HFFc6 (cell line): ENCODE results near the gene EPHB1. TPM values are rescaled to one million over a fixed set of nuclear protein-coding genes. Genes with fewer than 3 reads are reported as not detected.
"Not testable (repeated sequence)": the region's sequence is repeated elsewhere in the genome, so short reads cannot be mapped to it uniquely, and the experiment has no call there.

Source experiments
- DNase-seq: peaks from one replicate; pipeline ENCODE4 v3.0.0-alpha.2; 2018
- H3K27ac Mint-ChIP-seq: 2 replicates; pipeline ENCODE4 v1.8.0; 2020; ENCODE audit warnings: mild to moderate bottlenecking, mixed read lengths
- H3K27me3 Mint-ChIP-seq: 2 replicates; pipeline ENCODE4 v1.8.0; 2021; ENCODE audit warnings: mild to moderate bottlenecking, moderate library complexity, mixed read lengths; ENCODE audit not compliant: insufficient read depth
- H3K36me3 Mint-ChIP-seq: 2 replicates; pipeline ENCODE4 v1.8.0; 2021; ENCODE audit warnings: low read depth, mixed read lengths
- H3K4me1 Mint-ChIP-seq: 2 replicates; pipeline ENCODE4 v1.8.0; 2020; ENCODE audit warnings: low read depth, mixed read lengths
- H3K4me3 Mint-ChIP-seq: 2 replicates; pipeline ENCODE4 v1.8.0; 2020; ENCODE audit warnings: mild to moderate bottlenecking, moderate library complexity, mixed read lengths
- H3K9me3 Mint-ChIP-seq: 2 replicates; pipeline ENCODE4 v1.8.0; 2020; ENCODE audit warnings: mild to moderate bottlenecking, mixed read lengths
- total RNA-seq, 6 experiments: library from RNA; stranded (reverse); fragmentation: NEBNext Ultra II Directional; extraction: Animal tissue kit (Norgen Biotek cat#: 25700); gene quantifications; 2 replicates in 1 of 6; 3 replicates in 5 of 6; pipeline ENCODE4 v1.2.3, GENCODE V29; 2021
- TF ChIP-seq, protein P1 (sequence below): fragments of 200-600 bp; sonication (generic); IDR thresholded peaks from 2 replicates; pipeline ENCODE4 v1.5.0; 2021; ENCODE audit warnings: antibody characterized with exemption, mild to moderate bottlenecking

Gene EPHB1
- total RNA-seq, 6 experiments from 2014 or later = 0.88 to 2.6 (median 1.0) TPM

DNA sequence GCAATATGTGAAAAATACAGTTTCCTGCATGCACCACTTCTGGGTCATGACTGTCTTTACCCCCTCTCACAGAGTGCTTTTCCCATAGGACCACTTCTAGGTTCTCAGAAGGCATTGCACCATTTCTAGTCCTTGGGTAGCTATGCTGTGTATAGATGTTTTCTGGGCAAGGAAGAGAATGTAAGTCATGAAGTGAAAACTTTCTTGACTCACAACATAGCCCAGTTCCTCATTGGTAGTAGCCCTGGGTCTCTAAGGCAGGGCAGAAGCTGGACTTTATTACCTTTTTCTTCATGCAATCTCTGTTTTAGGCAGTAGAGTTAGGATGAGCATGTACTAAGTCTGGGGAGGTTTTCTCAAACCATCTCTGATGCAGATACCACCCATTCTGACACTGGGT, 203.1 kb downstream of the EPHB1 start:
- no peaks in the 10 kb centered on the region for H3K4me1 Mint-ChIP-seq
- no peak overlapping the region for H3K4me3 Mint-ChIP-seq
- no peaks in the 10 kb centered on the region for H3K9me3 Mint-ChIP-seq
- no peaks in the 10 kb centered on the region for H3K36me3 Mint-ChIP-seq
- TF ChIP-seq, protein P1, sequence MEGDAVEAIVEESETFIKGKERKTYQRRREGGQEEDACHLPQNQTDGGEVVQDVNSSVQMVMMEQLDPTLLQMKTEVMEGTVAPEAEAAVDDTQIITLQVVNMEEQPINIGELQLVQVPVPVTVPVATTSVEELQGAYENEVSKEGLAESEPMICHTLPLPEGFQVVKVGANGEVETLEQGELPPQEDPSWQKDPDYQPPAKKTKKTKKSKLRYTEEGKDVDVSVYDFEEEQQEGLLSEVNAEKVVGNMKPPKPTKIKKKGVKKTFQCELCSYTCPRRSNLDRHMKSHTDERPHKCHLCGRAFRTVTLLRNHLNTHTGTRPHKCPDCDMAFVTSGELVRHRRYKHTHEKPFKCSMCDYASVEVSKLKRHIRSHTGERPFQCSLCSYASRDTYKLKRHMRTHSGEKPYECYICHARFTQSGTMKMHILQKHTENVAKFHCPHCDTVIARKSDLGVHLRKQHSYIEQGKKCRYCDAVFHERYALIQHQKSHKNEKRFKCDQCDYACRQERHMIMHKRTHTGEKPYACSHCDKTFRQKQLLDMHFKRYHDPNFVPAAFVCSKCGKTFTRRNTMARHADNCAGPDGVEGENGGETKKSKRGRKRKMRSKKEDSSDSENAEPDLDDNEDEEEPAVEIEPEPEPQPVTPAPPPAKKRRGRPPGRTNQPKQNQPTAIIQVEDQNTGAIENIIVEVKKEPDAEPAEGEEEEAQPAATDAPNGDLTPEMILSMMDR = no peak
- H3K27me3 Mint-ChIP-seq = peaks cover 8% of the 10 kb centered on the region; the same call in 1 of the 2 replicates
- H3K27ac Mint-ChIP-seq = no peak overlapping the region
- DNase-seq = no peak

DNA sequence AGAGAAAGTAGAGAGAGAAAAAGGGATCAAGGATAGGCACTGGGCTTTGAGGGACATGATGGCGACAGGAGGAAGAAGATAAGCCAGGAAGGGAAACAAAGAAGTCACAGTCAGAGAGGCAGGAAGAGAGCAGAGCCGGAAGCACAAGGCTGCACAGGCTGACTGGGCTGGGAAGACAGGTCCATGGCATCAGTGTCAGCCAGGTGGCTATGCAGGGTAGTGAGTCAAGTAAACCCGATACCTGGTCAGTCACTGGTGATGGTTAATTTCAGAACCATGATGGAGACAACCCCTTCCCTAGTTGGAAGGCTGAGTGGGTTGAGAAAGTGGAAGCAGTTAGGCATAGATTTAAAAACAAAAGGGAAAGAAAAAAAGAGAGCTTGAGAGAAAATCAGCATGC, 203.8 kb downstream of the EPHB1 start:
- DNase-seq = no peak
- TF ChIP-seq, protein P1 = no peak
- H3K27me3 Mint-ChIP-seq = peaks cover 8% of the 10 kb centered on the region; the same call in 1 of the 2 replicates
- no peaks in the 10 kb centered on the region for H3K9me3 Mint-ChIP-seq
- no peaks in the 10 kb centered on the region for H3K4me1 Mint-ChIP-seq
- no peak overlapping the region for H3K27ac Mint-ChIP-seq
- H3K36me3 Mint-ChIP-seq = no peaks in the 10 kb centered on the region
- no peak overlapping the region for H3K4me3 Mint-ChIP-seq

DNA sequence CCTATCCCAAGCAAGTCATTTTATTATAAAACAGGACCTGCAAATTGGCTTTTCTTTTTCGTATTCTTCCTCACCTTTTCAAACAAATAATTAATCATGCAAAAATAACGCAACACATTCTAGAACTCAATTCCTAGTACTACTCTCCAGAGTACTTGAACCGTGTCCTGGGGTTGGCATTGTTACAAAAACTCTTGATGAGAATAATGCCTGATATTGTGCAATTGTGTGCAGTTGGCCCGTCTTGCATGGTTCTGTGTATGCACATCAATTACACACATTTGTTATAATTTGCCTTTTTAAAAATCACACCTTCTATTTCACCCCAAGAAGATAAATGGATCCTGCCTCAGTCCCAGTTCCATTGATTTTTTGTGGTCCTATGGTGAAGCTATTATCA, 205.4 kb downstream of the EPHB1 start:
- Mint-ChIP-seq H3K27ac (no peak overlapping the region), H3K4me1 (no peaks in the 10 kb centered on the region), H3K36me3 (no peaks in the 10 kb centered on the region), H3K9me3 (no peaks in the 10 kb centered on the region), H3K4me3 (no peak overlapping the region), H3K27me3 (peaks cover 8% of the 10 kb centered on the region; the same call in 1 of the 2 replicates)
- TF ChIP-seq, protein P1 = no peak
- DNase-seq = no peak

DNA sequence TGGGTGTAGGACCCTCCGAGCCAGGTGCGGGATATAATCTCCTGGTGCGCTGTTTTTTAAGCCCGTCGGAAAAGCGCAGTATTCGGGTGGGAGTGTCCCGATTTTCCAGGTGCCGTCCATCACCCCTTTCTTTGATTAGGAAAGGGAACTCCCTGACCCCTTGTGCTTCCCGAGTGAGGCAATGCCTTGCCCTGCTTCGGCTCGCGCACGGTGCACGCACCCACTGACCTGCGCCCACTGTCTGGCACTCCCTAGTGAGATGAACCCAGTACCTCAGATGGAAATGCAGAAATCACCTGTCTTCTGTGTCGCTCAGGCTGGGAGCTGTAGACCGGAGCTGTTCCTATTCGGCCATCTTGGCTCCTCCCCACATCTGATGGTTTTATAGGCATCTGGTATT, 210.6 kb downstream of the EPHB1 start:
- H3K27ac Mint-ChIP-seq, H3K4me3 Mint-ChIP-seq, H3K27me3 Mint-ChIP-seq, H3K36me3 Mint-ChIP-seq, DNase-seq, H3K9me3 Mint-ChIP-seq: not testable (repeated sequence)
- peaks cover 22% of the 10 kb centered on the region for H3K4me1 Mint-ChIP-seq

DNA sequence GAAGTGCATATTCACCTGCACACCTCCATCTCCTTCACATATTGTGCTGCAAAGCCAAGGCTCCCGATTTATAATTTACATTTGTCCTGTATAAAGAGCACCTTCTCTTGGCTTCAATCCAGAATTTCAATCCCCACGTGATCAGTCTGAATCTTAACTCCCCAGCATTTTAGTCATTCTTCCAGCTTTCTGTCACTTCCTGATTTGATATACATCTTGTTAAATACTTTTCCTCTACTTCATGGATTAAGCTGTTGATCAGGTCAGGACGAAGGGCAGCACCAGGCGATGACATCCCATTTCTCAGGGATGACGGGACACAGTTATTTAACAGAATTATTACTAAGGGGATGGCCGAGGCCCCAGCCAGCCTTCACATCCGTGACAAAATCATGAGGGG, 212.5 kb downstream of the EPHB1 start:
- H3K9me3 Mint-ChIP-seq = peaks cover 4% of the 10 kb centered on the region
- H3K4me3 Mint-ChIP-seq = peak overlapping the region; percentile 29
- H3K27me3 Mint-ChIP-seq = no peaks in the 10 kb centered on the region; the same call in 1 of the 2 replicates
- H3K4me1 Mint-ChIP-seq = peaks cover 22% of the 10 kb centered on the region
- H3K36me3 Mint-ChIP-seq = no peaks in the 10 kb centered on the region; the same call in 1 of the 2 replicates
- peak overlapping the region; percentile 65 for H3K27ac Mint-ChIP-seq
- TF ChIP-seq, protein P1 = no peak
- DNase-seq = peak; percentile 71

DNA sequence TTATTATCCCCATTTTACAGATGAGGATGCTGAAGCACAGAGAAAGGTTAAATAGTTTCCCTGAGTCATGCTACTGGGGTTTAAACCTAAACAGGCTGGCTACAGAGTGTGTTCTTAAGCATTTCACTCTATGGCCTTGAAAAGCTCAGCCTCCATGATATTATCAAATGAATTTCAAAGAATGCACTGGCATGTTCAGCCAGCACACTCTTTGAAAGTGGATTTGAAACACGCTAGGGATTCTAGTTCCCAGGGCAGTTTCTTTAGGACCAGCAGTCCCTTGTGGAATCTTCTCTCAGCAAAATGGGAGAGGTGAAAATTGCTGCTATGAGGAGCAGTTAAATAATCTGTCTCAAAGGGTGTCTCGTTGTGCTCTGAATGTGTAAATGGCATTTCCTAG, 213.3 kb downstream of the EPHB1 start:
- DNase-seq = no peak
- Mint-ChIP-seq H3K27me3 (no peaks in the 10 kb centered on the region; the same call in 1 of the 2 replicates), H3K36me3 (no peaks in the 10 kb centered on the region; the same call in 1 of the 2 replicates), H3K4me3 (no peak overlapping the region), H3K27ac (no peak overlapping the region), H3K9me3 (peaks cover 4% of the 10 kb centered on the region), H3K4me1 (peaks cover 22% of the 10 kb centered on the region)
- TF ChIP-seq, protein P1 = no peak
